Natural killer cell (primary cell): ENCODE data around the gene SEPTIN6. TPM values are rescaled to one million over a fixed set of nuclear protein-coding genes. Genes with fewer than 3 reads are reported as not detected.
A peak's percentile ranks its signal among the peaks of the same experiment; 100 is the strongest.

Experiments
- ATAC-seq, 3 donors: fragments of 150-1000 bp in 2 of 3; fragments of 200-7000 bp in 1 of 3; cut with Tn5 transposase; 1 replicate in 1 of 3; 2 replicates in 2 of 3; pipeline ENCODE4 v1.10.0; 2021; ENCODE audit warnings: mild to moderate bottlenecking in 2 of 3, moderate library complexity in 2 of 3
- DNase-seq, 2 donors: peaks; one replicate each; pipeline versions ENCODE4 v3.0.0 to v3.0.0-alpha.2; 2013 to 2021; ENCODE audit warnings: mixed read lengths in 1 of 2
- H3K27ac ChIP-seq: one replicate; pipeline ENCODE4 v1.5.1; 2013; ENCODE audit warnings: mild to moderate bottlenecking, low read length
- H3K27me3 ChIP-seq: one replicate; pipeline ENCODE4 v1.6.1; 2013; ENCODE audit warnings: low read length; ENCODE audit not compliant: control insufficient read depth, insufficient read depth
- H3K36me3 ChIP-seq: one replicate; pipeline ENCODE4 v1.6.1; 2013; ENCODE audit warnings: low read length; ENCODE audit not compliant: control insufficient read depth, insufficient read depth
- H3K4me1 ChIP-seq: one replicate; pipeline ENCODE4 v1.6.1; 2013; ENCODE audit warnings: low read length; ENCODE audit not compliant: control insufficient read depth, insufficient read depth
- H3K4me3 ChIP-seq: one replicate; pipeline ENCODE4 v1.5.1; 2013; ENCODE audit warnings: low read length
- H3K9me3 ChIP-seq: one replicate; pipeline ENCODE4 v1.6.1; 2013; ENCODE audit warnings: low read length; ENCODE audit not compliant: control insufficient read depth, insufficient read depth
- H3K27ac Mint-ChIP-seq, 2 donors: one replicate each; pipeline ENCODE4 v1.8.0; 2022; ENCODE audit warnings: mild to moderate bottlenecking in 2 of 2, mixed read lengths in 2 of 2, moderate library complexity in 1 of 2
- H3K27me3 Mint-ChIP-seq, 2 donors: one replicate each; pipeline ENCODE4 v1.8.0; 2022; ENCODE audit warnings: low read depth in 2 of 2, mixed read lengths in 2 of 2
- H3K36me3 Mint-ChIP-seq: one replicate; pipeline ENCODE4 v1.8.0; 2022; ENCODE audit warnings: mixed read lengths
- H3K4me1 Mint-ChIP-seq, 2 donors: one replicate each; pipeline ENCODE4 v1.8.0; 2022; ENCODE audit warnings: mixed read lengths in 2 of 2
- H3K4me3 Mint-ChIP-seq: one replicate; pipeline ENCODE4 v1.8.0; 2022; ENCODE audit warnings: mild to moderate bottlenecking, moderate library complexity, mixed read lengths
- H3K9me3 Mint-ChIP-seq, 2 donors: one replicate each; pipeline ENCODE4 v1.8.0; 2022; ENCODE audit warnings: mixed read lengths in 2 of 2
- WGBS: methylation state at CpG from one replicate; pipeline ENCODE4 v1.1.7; 2013; ENCODE audit warnings: missing lambda C conversion rate; ENCODE audit not compliant: insufficient coverage; 5-methylcytosine and 5-hydroxymethylcytosine counted together
- intact Hi-C: fragments of 100-400 bp; cut with micrococcal nuclease; formaldehyde crosslinking; loops from one replicate; pipeline ENCODE4 v1.14.2; 2022
- total RNA-seq, 4 donors: library from RNA; stranded (reverse); fragments of 120-200 nt in 1 of 4; gene quantifications; one replicate each; pipeline versions ENCODE4 v1.2.3 to v1.2.4, GENCODE V29; 2013 to 2022
- TF ChIP-seq, protein P1 (sequence below): fragments of 200-600 bp; IDR thresholded peaks from one replicate; pipeline ENCODE4 v1.8.0; 2022; ENCODE audit warnings: antibody characterized with exemption

SEPTIN6 gene
- total RNA-seq, 3 donors from 2014 or later (not counting 1 experiment from before 2014, with no cell fraction given) = 138 to 202 (median 158) TPM

DNA sequence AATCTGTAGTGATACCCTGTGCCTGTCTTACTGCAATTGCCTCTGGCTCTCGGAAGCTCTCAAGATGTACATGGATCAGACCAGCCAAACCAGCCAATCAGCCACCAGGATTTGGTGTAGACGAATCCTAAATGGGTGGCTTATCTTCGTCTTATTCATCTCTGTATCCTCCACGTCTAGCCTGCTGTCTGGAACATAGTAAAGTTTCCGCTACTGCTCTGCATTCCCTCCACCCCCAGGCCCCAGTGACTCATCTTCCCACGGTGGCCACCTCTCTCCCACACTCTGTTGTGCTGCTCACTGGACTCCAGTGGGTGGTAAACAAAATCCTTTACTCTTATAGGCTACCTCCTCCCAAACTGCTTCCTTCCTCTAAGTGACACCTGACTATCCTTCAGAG lies 37.8 kb downstream of the SEPTIN6 start:
- Mint-ChIP-seq H3K4me1 (peaks cover 14 to 19% of the 10 kb centered on the region in 2 donors), H3K27me3 (no peaks in the 10 kb centered on the region), H3K27ac (peak overlapping the region; percentile 29 to 42), H3K36me3 (peaks cover 7% of the 10 kb centered on the region), H3K9me3 (no peaks in the 10 kb centered on the region), H3K4me3 (no peak overlapping the region)
- peak in 2 of 3 donors; percentile 24 to 52 for ATAC-seq
- Histone ChIP-seq H3K27ac (no peak overlapping the region), H3K27me3 (no peaks in the 10 kb centered on the region), H3K36me3 (peaks cover 29% of the 10 kb centered on the region), H3K4me3 (no peak overlapping the region), H3K4me1 (no peaks in the 10 kb centered on the region), H3K9me3 (no peaks in the 10 kb centered on the region)
- intact Hi-C loops = no loop called here
- peak in 1 of 2 donors; percentile 48 for DNase-seq
- WGBS = 60% methylated on average over 5 of the region's 6 CpGs
- TF ChIP-seq, protein P1, sequence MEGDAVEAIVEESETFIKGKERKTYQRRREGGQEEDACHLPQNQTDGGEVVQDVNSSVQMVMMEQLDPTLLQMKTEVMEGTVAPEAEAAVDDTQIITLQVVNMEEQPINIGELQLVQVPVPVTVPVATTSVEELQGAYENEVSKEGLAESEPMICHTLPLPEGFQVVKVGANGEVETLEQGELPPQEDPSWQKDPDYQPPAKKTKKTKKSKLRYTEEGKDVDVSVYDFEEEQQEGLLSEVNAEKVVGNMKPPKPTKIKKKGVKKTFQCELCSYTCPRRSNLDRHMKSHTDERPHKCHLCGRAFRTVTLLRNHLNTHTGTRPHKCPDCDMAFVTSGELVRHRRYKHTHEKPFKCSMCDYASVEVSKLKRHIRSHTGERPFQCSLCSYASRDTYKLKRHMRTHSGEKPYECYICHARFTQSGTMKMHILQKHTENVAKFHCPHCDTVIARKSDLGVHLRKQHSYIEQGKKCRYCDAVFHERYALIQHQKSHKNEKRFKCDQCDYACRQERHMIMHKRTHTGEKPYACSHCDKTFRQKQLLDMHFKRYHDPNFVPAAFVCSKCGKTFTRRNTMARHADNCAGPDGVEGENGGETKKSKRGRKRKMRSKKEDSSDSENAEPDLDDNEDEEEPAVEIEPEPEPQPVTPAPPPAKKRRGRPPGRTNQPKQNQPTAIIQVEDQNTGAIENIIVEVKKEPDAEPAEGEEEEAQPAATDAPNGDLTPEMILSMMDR = no peak

DNA sequence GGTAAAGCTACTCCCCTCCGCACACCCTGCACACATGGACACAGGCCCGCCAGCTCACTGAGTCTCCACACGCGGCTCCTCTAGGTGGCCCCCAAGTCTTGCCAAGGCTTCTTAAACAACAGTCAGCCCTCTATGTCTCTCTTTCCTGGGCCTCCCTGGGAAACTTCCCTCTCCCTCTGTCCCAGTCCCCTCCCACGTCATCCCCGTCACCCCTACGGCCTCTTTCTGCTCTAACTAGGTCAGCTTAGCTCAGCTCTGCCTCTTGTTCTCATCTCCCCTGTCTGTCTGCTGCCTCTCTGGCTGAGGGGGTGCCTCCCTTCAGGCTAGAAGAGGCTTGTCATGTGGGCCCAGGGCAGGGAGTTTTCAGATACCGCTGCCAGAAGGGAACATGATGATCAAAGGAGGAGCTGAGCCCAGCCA lies 38.8 kb downstream of the SEPTIN6 start:
- Mint-ChIP-seq H3K4me1 (peaks cover 10 to 13% of the 10 kb centered on the region in 2 donors), H3K4me3 (no peak overlapping the region), H3K9me3 (no peaks in the 10 kb centered on the region), H3K27me3 (no peaks in the 10 kb centered on the region), H3K36me3 (peaks cover 2% of the 10 kb centered on the region), H3K27ac (peak overlapping the region in 1 of 2 donors; percentile 76)
- ATAC-seq = peak in 1 of 3 donors; percentile 26
- H3K27me3 ChIP-seq = no peaks in the 10 kb centered on the region
- DNase-seq = peak in 1 of 2 donors; percentile 64
- no peak overlapping the region for H3K27ac ChIP-seq
- H3K4me3 ChIP-seq = no peak overlapping the region
- peaks cover 30% of the 10 kb centered on the region for H3K36me3 ChIP-seq
- H3K4me1 ChIP-seq = no peaks in the 10 kb centered on the region
- WGBS = 82% methylated on average over 8 of the region's 8 CpGs
- TF ChIP-seq, protein P1 = no peak
- H3K9me3 ChIP-seq = no peaks in the 10 kb centered on the region
- intact Hi-C loops = no loop called here

DNA sequence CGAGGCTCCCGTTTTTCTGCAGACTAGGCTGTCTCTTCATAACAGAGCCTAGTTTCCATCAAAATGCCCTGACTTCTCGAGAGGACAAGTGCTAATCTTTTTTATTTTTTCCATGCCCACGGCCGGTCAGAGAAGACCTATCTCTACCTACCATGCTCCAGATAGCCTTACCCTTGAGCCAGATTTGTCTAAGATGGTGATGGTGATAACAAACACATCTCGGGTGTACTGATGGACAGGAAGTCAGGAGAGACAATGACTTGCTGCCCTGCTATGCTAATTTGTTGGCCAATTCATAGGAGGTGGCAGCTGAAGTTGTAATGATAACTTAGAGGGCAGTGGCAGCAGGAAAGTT lies 44.6 kb downstream of the SEPTIN6 start:
- Mint-ChIP-seq H3K27me3 (no peaks in the 10 kb centered on the region), H3K4me1 (peaks cover 14 to 29% of the 10 kb centered on the region in 2 donors), H3K9me3 (no peaks in the 10 kb centered on the region), H3K27ac (peak overlapping the region; percentile 72 to 84), H3K36me3 (peaks cover 6% of the 10 kb centered on the region), H3K4me3 (no peak overlapping the region)
- TF ChIP-seq, protein P1 = no peak
- Histone ChIP-seq H3K9me3 (no peaks in the 10 kb centered on the region), H3K4me1 (peaks cover 22% of the 10 kb centered on the region), H3K36me3 (peaks cover 38% of the 10 kb centered on the region), H3K27me3 (no peaks in the 10 kb centered on the region), H3K27ac (peak overlapping the region; percentile 59), H3K4me3 (no peak overlapping the region)
- WGBS = 37% methylated on average over 4 of the region's 6 CpGs
- ATAC-seq (peak; percentile 29 to 49 (median 39)), DNase-seq (no peak)
- intact Hi-C loops = loop anchor here (5.0 kb wide), 1 partner anchor 44 kb away; the partner anchor contains the start of gene SEPTIN6
